CD1c-positive myeloid dendritic cell (primary cell): ENCODE results near the gene PAX5.

ENCODE experiments used
- DNase-seq: peaks from one replicate; pipeline ENCODE4 v3.0.0-alpha.2; 2016; ENCODE audit errors: extremely low spot score

Gene PAX5

GRCh38 chr9:36902861-36903524 is 131.1 kb downstream of the PAX5 start:
- DNase-seq: no peak

GRCh38 chr9:36902080-36902716 is 131.9 kb downstream of the PAX5 start:
- no peak for DNase-seq

- DNase-seq: no peak
Observed at GRCh38 chr9:36901528-36901927, 132.5 kb downstream of the PAX5 start.

GRCh38 chr9:36900856-36901220 is 133.2 kb downstream of the PAX5 start:
- no peak for DNase-seq

- no peak for DNase-seq
Observed at GRCh38 chr9:36900136-36900855, 133.8 kb downstream of the PAX5 start.

GRCh38 chr9:36899406-36899805 is 134.7 kb downstream of the PAX5 start:
- no peak for DNase-seq

GRCh38 chr9:36898431-36899020 is 135.5 kb downstream of the PAX5 start:
- no peak for DNase-seq

GRCh38 chr9:36897478-36897877 is 136.6 kb downstream of the PAX5 start:
- no peak for DNase-seq

- DNase-seq: no peak
Observed at GRCh38 chr9:36897019-36897418, 137.0 kb downstream of the PAX5 start.

- DNase-seq: no peak
Observed at GRCh38 chr9:36896296-36896695, 137.8 kb downstream of the PAX5 start.

- DNase-seq: no peak
Observed at GRCh38 chr9:36895744-36896260, 138.3 kb downstream of the PAX5 start.

- no peak for DNase-seq
Observed at GRCh38 chr9:36894695-36895310, 139.3 kb downstream of the PAX5 start.

GRCh38 chr9:36893911-36894310 is 140.2 kb downstream of the PAX5 start:
- DNase-seq: no peak

GRCh38 chr9:36893184-36893583 is 140.9 kb downstream of the PAX5 start:
- DNase-seq: no peak

GRCh38 chr9:36892279-36892678 is 141.8 kb downstream of the PAX5 start:
- no peak for DNase-seq

GRCh38 chr9:36891341-36891811 is 142.7 kb downstream of the PAX5 start:
- no peak for DNase-seq

- no peak for DNase-seq
Observed at GRCh38 chr9:36889844-36890243, 144.2 kb downstream of the PAX5 start.

GRCh38 chr9:36888551-36888950 is 145.5 kb downstream of the PAX5 start:
- no peak for DNase-seq

- DNase-seq: no peak
Observed at GRCh38 chr9:36884721-36885120, 149.3 kb downstream of the PAX5 start.

- no peak for DNase-seq
Observed at GRCh38 chr9:36882594-36882993, 151.5 kb downstream of the PAX5 start.

- DNase-seq: no peak
Observed at GRCh38 chr9:36881743-36882441, 152.2 kb downstream of the PAX5 start.
